HUES48 (cell line): ENCODE results near the gene PLEKHH1.
"Not testable (repeated sequence)": the region's sequence is repeated elsewhere in the genome, so short reads cannot be mapped to it uniquely, and the experiment has no call there.

ENCODE experiments used
- H3K27ac ChIP-seq: one replicate; pipeline ENCODE4 v1.7.0; 2013; ENCODE audit warnings: low read depth, low read length, inconsistent platforms
- H3K27me3 ChIP-seq: 2 replicates; pipeline ENCODE4 v1.6.1; 2013; ENCODE audit warnings: mild to moderate bottlenecking, low read length; ENCODE audit not compliant: control insufficient read depth, insufficient read depth
- H3K36me3 ChIP-seq: 2 replicates; pipeline ENCODE4 v1.6.1; 2013; ENCODE audit warnings: low read length; ENCODE audit not compliant: control insufficient read depth, insufficient read depth
- H3K4me1 ChIP-seq: 2 replicates; pipeline ENCODE4 v1.6.1; 2013; ENCODE audit warnings: mild to moderate bottlenecking, low read length; ENCODE audit not compliant: control insufficient read depth, insufficient read depth
- H3K4me3 ChIP-seq: 2 replicates; pipeline ENCODE4 v1.5.1; 2013; ENCODE audit warnings: mild to moderate bottlenecking, low read depth, low read length
- H3K9ac ChIP-seq: 2 replicates; pipeline ENCODE4 v1.6.1; 2013; ENCODE audit warnings: mild to moderate bottlenecking, low read depth, low read length, moderate library complexity
- H3K9me3 ChIP-seq: 2 replicates; pipeline ENCODE4 v1.6.1; 2013; ENCODE audit warnings: low read length; ENCODE audit not compliant: control insufficient read depth, insufficient read depth

Gene PLEKHH1

GRCh38 chr14:67607646-67608045 lies 74.6 kb downstream of the PLEKHH1 start:
- H3K36me3 ChIP-seq: no peaks in the 10 kb centered on the region
- no peaks in the 10 kb centered on the region for H3K9me3 ChIP-seq
- no peak overlapping the region for H3K9ac ChIP-seq
- H3K4me1 ChIP-seq: peaks cover 12% of the 10 kb centered on the region; the same call in 1 of the 2 replicates
- H3K4me3 ChIP-seq: no peak overlapping the region
- H3K27ac ChIP-seq: no peak overlapping the region
- H3K27me3 ChIP-seq: peaks cover 98% of the 10 kb centered on the region

DNA sequence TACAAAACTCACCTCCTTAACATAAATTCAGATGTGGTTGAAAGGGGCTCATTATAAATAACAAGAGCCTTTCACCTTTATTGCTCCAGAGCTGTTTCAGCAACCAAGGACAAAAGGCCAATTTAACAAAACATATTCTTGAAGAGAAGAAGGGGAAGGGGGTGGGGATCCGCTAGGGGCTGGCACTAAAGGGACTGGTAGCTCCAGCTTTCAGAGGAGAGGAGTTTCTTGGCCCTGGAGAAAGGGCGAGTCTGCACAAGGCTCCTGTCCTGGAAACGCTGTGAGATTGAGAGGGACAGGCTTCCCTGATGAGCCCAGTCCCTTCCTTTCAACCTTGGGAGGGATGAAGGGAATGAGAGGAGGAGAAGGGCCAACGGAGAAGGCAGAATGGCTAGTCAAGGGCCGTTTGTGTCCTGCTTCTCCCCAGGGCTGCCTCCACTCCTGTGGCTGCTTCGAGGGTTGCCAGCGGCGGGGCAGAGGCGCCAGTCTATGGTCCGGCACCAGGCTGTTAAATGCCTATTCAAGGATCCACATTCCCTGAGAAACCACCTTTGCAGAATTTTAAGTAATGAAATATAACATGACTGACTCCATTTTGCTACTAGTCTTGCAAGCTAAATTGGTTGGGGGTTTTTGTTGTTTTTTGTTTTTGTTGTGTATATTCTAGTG lies 76.7 kb downstream of the PLEKHH1 start:
- Histone ChIP-seq H3K9ac (no peak overlapping the region), H3K36me3 (no peaks in the 10 kb centered on the region), H3K27me3 (peaks cover 94% of the 10 kb centered on the region), H3K4me1 (peaks cover 12% of the 10 kb centered on the region; the same call in 1 of the 2 replicates), H3K9me3 (no peaks in the 10 kb centered on the region), H3K4me3 (no peak overlapping the region), H3K27ac (no peak overlapping the region)

DNA sequence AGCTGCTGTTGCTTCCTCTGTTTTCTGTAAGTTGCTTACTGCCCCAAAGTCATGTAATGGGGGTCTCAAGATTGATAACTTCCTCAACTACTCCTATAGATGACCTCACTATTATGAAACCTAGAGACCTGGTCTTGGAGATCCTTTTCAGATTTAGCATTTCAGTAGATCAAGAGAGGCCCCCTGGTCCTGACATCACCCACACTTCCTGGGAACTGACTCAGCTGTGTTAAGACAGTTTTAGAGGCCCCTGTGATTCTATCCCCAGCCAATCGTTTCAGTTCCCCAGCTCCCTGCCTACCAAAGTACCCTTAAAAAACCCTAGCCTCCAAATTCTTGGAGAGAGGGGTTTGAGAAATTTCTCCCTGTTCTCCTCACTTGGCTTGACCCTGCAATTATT lies 77.4 kb downstream of the PLEKHH1 start:
- H3K27ac ChIP-seq: no peak overlapping the region
- H3K4me3 ChIP-seq: no peak overlapping the region
- H3K9ac ChIP-seq: no peak overlapping the region
- H3K4me1 ChIP-seq: peaks cover 12% of the 10 kb centered on the region; the same call in 1 of the 2 replicates
- no peaks in the 10 kb centered on the region for H3K9me3 ChIP-seq
- peaks cover 87% of the 10 kb centered on the region for H3K27me3 ChIP-seq
- H3K36me3 ChIP-seq: no peaks in the 10 kb centered on the region

DNA sequence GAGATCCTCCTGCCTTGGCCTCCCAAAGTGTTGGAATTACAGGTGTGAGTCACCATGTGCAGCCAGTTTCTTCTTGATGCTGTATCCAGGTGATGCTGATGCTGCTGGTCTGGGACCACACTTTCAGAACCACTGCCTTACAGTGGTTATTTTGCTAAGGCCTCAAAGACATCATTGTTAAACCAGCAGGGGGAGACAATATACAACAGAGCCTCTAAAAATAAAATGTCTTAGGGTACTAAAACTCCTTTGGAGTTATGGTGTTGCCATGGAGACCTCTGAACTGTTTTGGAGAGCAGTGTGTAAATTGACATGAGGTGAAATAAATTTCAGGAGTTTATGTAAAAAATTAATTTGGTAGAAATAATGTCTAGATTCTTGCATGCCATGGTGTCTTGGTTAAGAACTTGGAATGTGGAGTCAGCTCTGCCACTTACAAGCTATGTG lies 85.5 kb downstream of the PLEKHH1 start:
- Histone ChIP-seq H3K27me3 (peaks cover 21% of the 10 kb centered on the region), H3K27ac (no peak overlapping the region), H3K9ac (no peak overlapping the region), H3K4me1 (peaks cover 17% of the 10 kb centered on the region), H3K4me3 (no peak overlapping the region), H3K36me3 (0 out of 2 replicates have a peak, but pooled peaks cover 8% of the 10 kb centered on the region), H3K9me3 (no peaks in the 10 kb centered on the region)

DNA sequence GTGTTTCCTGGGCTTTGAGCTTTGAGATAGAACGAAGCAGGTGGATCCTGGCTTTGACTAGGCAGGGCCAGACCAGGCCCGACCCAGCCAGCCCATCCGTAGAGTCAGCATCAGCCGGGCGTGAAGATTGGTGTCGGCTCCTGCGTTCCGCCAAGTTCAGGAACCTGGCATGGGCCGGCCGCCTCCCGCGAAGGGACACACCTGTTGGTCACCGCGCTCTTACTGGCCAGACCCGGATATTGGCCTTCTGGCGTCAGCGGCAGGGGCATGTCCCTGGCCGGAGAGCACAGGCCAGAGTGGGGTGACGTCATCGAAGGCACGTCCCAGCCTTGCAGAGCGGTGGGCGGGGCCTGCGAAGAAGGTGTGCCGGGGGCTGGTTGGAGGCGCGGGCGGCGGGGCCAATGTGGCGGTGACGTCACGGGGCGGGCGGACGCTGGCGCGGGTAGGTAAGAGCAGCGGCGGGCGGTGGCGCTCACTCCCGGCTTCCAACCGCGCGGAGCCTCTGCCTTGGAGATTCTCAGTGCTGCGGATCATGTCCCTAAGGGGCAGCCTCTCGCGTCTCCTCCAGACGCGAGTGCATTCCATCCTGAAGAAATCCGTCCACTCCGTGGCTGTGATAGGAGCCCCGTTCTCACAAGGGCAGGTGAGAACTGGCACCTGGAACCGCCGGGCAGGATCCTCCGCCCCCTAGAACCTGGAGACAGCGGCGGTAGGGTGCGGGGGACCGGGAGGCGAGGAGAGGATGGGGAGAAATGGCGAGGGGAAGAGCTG lies 86.5 kb downstream of the PLEKHH1 start, which contains the start of gene ARG2:
TSS of gene ARG2 (plus strand) at position 475 of the 771 bp plus-strand sequence. CDS start at position 533, 58 bp downstream.
- peaks cover 14% of the 10 kb centered on the region for H3K27me3 ChIP-seq
- H3K4me1 ChIP-seq: peaks cover 17% of the 10 kb centered on the region
- H3K9ac ChIP-seq: peak within 1 kb of the TSS; percentile 60; the same call in 1 of the 2 replicates
- peak within 1 kb of the TSS; percentile 79 for H3K4me3 ChIP-seq
- H3K36me3 ChIP-seq: 0 out of 2 replicates have a peak, but pooled peaks cover 8% of the 10 kb centered on the region
- peak within 1 kb of the TSS; percentile 63 for H3K27ac ChIP-seq
- no peaks in the 10 kb centered on the region for H3K9me3 ChIP-seq

DNA sequence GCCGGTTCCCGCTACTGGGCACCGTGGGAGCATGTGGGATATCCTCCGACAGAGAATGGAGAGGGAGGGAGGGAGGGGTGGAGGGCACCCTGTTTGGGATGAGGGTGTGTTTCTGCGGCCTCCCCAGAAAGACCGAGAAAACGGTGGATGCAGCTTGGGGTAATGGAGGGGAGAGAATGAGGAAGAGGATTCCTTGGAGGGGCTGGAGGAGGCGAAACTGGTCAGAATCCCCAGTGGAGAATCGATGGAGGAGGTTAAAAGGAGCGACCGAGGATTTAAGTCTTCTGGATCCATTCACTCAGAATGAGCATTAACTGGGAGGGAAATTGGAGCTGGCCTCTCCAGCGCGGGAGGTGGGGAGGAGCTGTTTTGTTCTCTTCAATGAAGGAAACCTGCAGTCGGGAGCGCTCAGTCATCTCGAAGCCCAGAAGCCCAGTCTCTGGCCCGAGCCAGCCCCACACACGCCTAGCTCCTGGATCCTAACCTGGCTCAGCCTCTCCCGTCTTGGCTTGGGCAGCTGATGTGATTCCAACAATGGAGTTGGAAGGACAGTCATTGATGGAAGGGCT lies 87.2 kb downstream of the PLEKHH1 start:
- 0 out of 2 replicates have a peak, but pooled peaks cover 8% of the 10 kb centered on the region for H3K36me3 ChIP-seq
- H3K4me1 ChIP-seq: peaks cover 17% of the 10 kb centered on the region
- peak overlapping the region; percentile 2 for H3K27ac ChIP-seq
- H3K4me3 ChIP-seq: peak overlapping the region; percentile 79
- peaks cover 3% of the 10 kb centered on the region; the same call in 1 of the 2 replicates for H3K9me3 ChIP-seq
- peaks cover 14% of the 10 kb centered on the region for H3K27me3 ChIP-seq
- 0 out of 2 replicates have a peak overlapping the region, but pooled peaks have one; percentile 60 for H3K9ac ChIP-seq

- Histone ChIP-seq H3K27me3 (peaks cover 9% of the 10 kb centered on the region), H3K9ac (no peak overlapping the region)
Measured at GRCh38 chr14:67622675-67623074, 89.6 kb downstream of the PLEKHH1 start.

DNA sequence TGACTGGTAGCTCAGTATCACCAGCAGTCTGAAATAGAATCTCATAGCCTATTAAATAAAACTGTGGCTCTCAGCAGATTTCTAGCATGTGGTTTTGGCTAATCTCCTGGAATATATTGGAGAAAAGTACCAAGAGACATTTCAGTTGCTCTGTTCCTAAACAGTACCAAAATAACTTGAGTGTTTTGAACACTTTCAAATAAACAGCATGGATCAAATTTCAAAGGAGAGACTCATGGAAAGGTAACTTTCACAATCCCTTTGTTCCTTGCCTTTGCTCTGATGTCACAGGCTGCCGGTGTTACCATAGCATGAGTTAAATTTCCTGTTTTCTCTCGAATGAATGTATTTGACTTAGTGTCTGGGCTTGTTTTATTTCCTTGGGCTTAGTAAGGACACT lies 90.0 kb downstream of the PLEKHH1 start:
- H3K27ac ChIP-seq: peak overlapping the region; percentile 53
- no peak overlapping the region for H3K9ac ChIP-seq

More at GRCh38 chr14:67622675-67623074, 89.6 kb downstream of the PLEKHH1 start:
- Histone ChIP-seq H3K27ac (peak overlapping the region; percentile 53), H3K4me3 (no peak overlapping the region), H3K36me3 (0 out of 2 replicates have a peak, but pooled peaks cover 8% of the 10 kb centered on the region), H3K4me1 (peaks cover 17% of the 10 kb centered on the region), H3K9me3 (peaks cover 3% of the 10 kb centered on the region; the same call in 1 of the 2 replicates)

GRCh38 chr14:67626131-67626530 lies 93.0 kb downstream of the PLEKHH1 start:
- not testable (repeated sequence) for H3K9me3 ChIP-seq, H3K27ac ChIP-seq, H3K9ac ChIP-seq, H3K27me3 ChIP-seq, H3K4me3 ChIP-seq, H3K4me1 ChIP-seq
- H3K36me3 ChIP-seq: 0 out of 2 replicates have a peak, but pooled peaks cover 11% of the 10 kb centered on the region

More for the DNA sequence above, 90.0 kb downstream of the PLEKHH1 start:
- Histone ChIP-seq H3K9me3 (peaks cover 3% of the 10 kb centered on the region; the same call in 1 of the 2 replicates), H3K27me3 (peaks cover 9% of the 10 kb centered on the region), H3K4me1 (peaks cover 17% of the 10 kb centered on the region), H3K4me3 (no peak overlapping the region), H3K36me3 (0 out of 2 replicates have a peak, but pooled peaks cover 8% of the 10 kb centered on the region)

- H3K4me3 ChIP-seq: no peak overlapping the region
- H3K9ac ChIP-seq: no peak overlapping the region
- no peaks in the 10 kb centered on the region for H3K27me3 ChIP-seq
- peaks cover 3% of the 10 kb centered on the region; the same call in 1 of the 2 replicates for H3K9me3 ChIP-seq
- peaks cover 9% of the 10 kb centered on the region; the same call in 1 of the 2 replicates for H3K36me3 ChIP-seq
- no peak overlapping the region for H3K27ac ChIP-seq
- H3K4me1 ChIP-seq: peaks cover 7% of the 10 kb centered on the region
Measured at GRCh38 chr14:67627519-67627918, 94.4 kb downstream of the PLEKHH1 start.
